ENCODE data around the gene HOXA2. TPM values are rescaled to one million over a fixed set of nuclear protein-coding genes. Genes with fewer than 3 reads are reported as not detected.

HOXA2 gene
- total and polyA plus RNA-seq, 2 of the 13 experiments (the other 11 are each of a cell fraction or from before 2014, with no cell fraction given) = 0.22 to 0.29 TPM

DNA sequence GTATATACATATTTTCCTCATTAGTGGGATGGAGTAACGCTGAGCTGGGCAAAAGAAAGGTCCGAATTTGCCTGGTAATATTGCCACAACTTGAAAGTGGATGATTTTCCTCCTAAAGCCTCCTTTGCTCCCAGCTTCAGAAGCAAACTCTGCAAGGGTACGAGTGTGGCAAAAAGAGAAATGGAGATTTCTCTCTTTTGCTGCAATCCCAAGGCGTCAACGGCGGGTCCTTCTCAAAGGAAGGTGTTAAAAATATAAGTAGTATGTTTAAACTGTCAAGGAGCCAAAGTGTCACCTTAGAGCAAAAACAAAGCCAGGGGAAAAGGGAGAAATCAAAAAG, 12.4 kb upstream of the HOXA2 start:
- Histone ChIP-seq H4K20me1 (ENCODE audit: insufficient read depth, low read length) (peaks cover 12% of the 10 kb centered on the region; the same call in 1 of the 2 replicates), H3K27me3 (ENCODE audit: control insufficient read depth in 1 of 2, insufficient read depth in 2 of 2, low read length in 2 of 2) (no peaks in the 10 kb centered on the region), H3K79me2 (ENCODE audit: insufficient read depth, low read length) (peaks cover 33% of the 10 kb centered on the region), H3K9ac (ENCODE audit: insufficient read depth, low read depth, low read length) (no peak overlapping the region), H3K4me3 (replicated peaks in 1 of 3; ENCODE audit: insufficient read depth in 1 of 3, low read depth in 2 of 3, low read length in 3 of 3) (no peak overlapping the region), H3K4me2 (ENCODE audit: low read depth, low read length) (no peak overlapping the region), H3K36me3 (replicated peaks in 1 of 2; ENCODE audit: control insufficient read depth in 1 of 2, insufficient read depth in 2 of 2, low read length in 2 of 2) (peaks cover 1 to 7% of the 10 kb centered on the region in 2 experiments; a peak in 3 of 5 replicates), H3K9me3 (ENCODE audit: low read length) (no peaks in the 10 kb centered on the region), H3K4me1 (ENCODE audit: insufficient read depth, low read length) (peaks cover 33% of the 10 kb centered on the region), H2AFZ (ENCODE audit: low read length) (no peak overlapping the region), H3K27ac (ENCODE audit: extremely low read length, insufficient read depth, low read length) (no peak overlapping the region)
- no peak for DNase-seq (ENCODE audit: low spot score)
- TF ChIP-seq MXI1 (IDR thresholded peaks at IDR 0.05; ENCODE audit: borderline replicate concordance, low read depth, low read length) = no peak
- TF ChIP-seq ZNF782 (CRISPR knock-in tag; IDR thresholded peaks at IDR 0.05; ENCODE audit: borderline replicate concordance) = no peak
- TF ChIP-seq NFYC (CRISPR knock-in tag; IDR thresholded peaks at IDR 0.05) = no peak
- TF ChIP-seq ZNF557 (CRISPR knock-in tag; IDR thresholded peaks at IDR 0.05) = no peak
- TF ChIP-seq MTF1 (CRISPR knock-in tag; IDR thresholded peaks at IDR 0.05) = no peak
- no peak for TF ChIP-seq ARNT2 (CRISPR knock-in tag; IDR thresholded peaks at IDR 0.05; ENCODE audit: low read depth)
- 99% methylated on average over 6 of the region's 6 CpGs for WGBS (ENCODE audit: low lambda C conversion rate)
- BruUV-seq (replicated peaks) = no TSS peak
- ATAC-seq = no peak
- FAIRE-seq = no peak
- in situ Hi-C loops (cut with HindIII; ENCODE audit: extremely low pct_ligation_motif_present, low pct_unique_long_range_greater_than_20kb) (no loop called here), intact Hi-C loops (cut with micrococcal nuclease; ENCODE audit: unreplicated experiment) (no loop called here)
- ChIA-PET POLR2A (no interaction called here), CTCF (ENCODE audit: low intra/inter-chr PET ratio, low total read pairs) (no interaction called here)

- Histone ChIP-seq H3K27ac (ENCODE audit: extremely low read length, insufficient read depth, low read length) (no peak overlapping the region), H4K20me1 (ENCODE audit: insufficient read depth, low read length) (peaks cover 12% of the 10 kb centered on the region; the same call in 1 of the 2 replicates), H3K4me2 (ENCODE audit: low read depth, low read length) (no peak overlapping the region), H3K4me1 (ENCODE audit: insufficient read depth, low read length) (peaks cover 27% of the 10 kb centered on the region), H3K4me3 (replicated peaks in 1 of 3; ENCODE audit: insufficient read depth in 1 of 3, low read depth in 2 of 3, low read length in 3 of 3) (no peak overlapping the region), H3K79me2 (ENCODE audit: insufficient read depth, low read length) (peaks cover 26% of the 10 kb centered on the region), H3K9me3 (ENCODE audit: low read length) (no peaks in the 10 kb centered on the region), H3K9ac (ENCODE audit: insufficient read depth, low read depth, low read length) (no peak overlapping the region), H3K27me3 (ENCODE audit: control insufficient read depth in 1 of 2, insufficient read depth in 2 of 2, low read length in 2 of 2) (no peaks in the 10 kb centered on the region), H2AFZ (ENCODE audit: low read length) (no peak overlapping the region), H3K36me3 (replicated peaks in 1 of 2; ENCODE audit: control insufficient read depth in 1 of 2, insufficient read depth in 2 of 2, low read length in 2 of 2) (peaks cover 2 to 8% of the 10 kb centered on the region in 2 experiments; a peak in 3 of 5 replicates)
- intact Hi-C loops (cut with micrococcal nuclease; ENCODE audit: unreplicated experiment) (no loop called here), in situ Hi-C loops (cut with HindIII; ENCODE audit: extremely low pct_ligation_motif_present, low pct_unique_long_range_greater_than_20kb) (no loop called here)
- POLR2A ChIA-PET = no interaction called here
- CTCF ChIA-PET (ENCODE audit: low intra/inter-chr PET ratio, low total read pairs) = no interaction called here
- no peak for FAIRE-seq
- no TSS peak for BruUV-seq (replicated peaks)
- DNase-seq (ENCODE audit: low spot score) = no peak
- 95% methylated on average over 25 of the region's 26 CpGs for WGBS (ENCODE audit: low lambda C conversion rate)
- no peak for ATAC-seq
- TF ChIP-seq NFYC (CRISPR knock-in tag; IDR thresholded peaks at IDR 0.05) (no peak), BHLHE40 (IDR thresholded peaks at IDR 0.05; ENCODE audit: low read length) (no peak), ATF7-NPFF (CRISPR knock-in tag; IDR thresholded peaks at IDR 0.05; ENCODE audit: low read depth) (no peak), ZFP36 (IDR thresholded peaks at IDR 0.05; ENCODE audit: borderline replicate concordance, low read depth, low read length, partially characterized antibody) (no peak), RBM22 (optimal IDR thresholded peaks at IDR 0.05; ENCODE audit: low read length) (no peak), ZNF3 (CRISPR knock-in tag; IDR thresholded peaks at IDR 0.05) (no peak), KLF9 (CRISPR knock-in tag; IDR thresholded peaks at IDR 0.05; ENCODE audit: low read depth) (no peak), PTBP1 (IDR thresholded peaks at IDR 0.05; ENCODE audit: low read depth, low read length, poor library complexity, severe bottlenecking) (no peak), ZNF891 (CRISPR knock-in tag; IDR thresholded peaks at IDR 0.05) (no peak), ZNF615 (CRISPR knock-in tag; IDR thresholded peaks at IDR 0.05; ENCODE audit: borderline replicate concordance) (no peak)
- TF ChIP-seq, protein P1, sequence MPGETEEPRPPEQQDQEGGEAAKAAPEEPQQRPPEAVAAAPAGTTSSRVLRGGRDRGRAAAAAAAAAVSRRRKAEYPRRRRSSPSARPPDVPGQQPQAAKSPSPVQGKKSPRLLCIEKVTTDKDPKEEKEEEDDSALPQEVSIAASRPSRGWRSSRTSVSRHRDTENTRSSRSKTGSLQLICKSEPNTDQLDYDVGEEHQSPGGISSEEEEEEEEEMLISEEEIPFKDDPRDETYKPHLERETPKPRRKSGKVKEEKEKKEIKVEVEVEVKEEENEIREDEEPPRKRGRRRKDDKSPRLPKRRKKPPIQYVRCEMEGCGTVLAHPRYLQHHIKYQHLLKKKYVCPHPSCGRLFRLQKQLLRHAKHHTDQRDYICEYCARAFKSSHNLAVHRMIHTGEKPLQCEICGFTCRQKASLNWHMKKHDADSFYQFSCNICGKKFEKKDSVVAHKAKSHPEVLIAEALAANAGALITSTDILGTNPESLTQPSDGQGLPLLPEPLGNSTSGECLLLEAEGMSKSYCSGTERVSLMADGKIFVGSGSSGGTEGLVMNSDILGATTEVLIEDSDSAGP (CRISPR knock-in tag; IDR thresholded peaks at IDR 0.05; ENCODE audit: borderline replicate concordance) = no peak
Measured at GRCh38 chr7:27113991-27114769, 11.7 kb upstream of the HOXA2 start.

All from HepG2 (cell line).